B cell (primary cell): ENCODE measurements around the gene VPS8. TPM values are rescaled to one million over a fixed set of nuclear protein-coding genes. Genes with fewer than 3 reads are reported as not detected.

Source experiments
- ATAC-seq: fragments of 200-7000 bp; cut with Tn5 transposase; one replicate; pipeline ENCODE4 v1.10.0; 2021; ENCODE audit warnings: low read depth, mild to moderate bottlenecking, moderate number of reproducible peaks, moderate library complexity
- CTCF ChIA-PET: fragments of 350-600 bp; sonication (Branson Sonifier 250); formaldehyde crosslinking; loops from one replicate; lab custom pipeline; 2021; ENCODE audit warnings: antibody characterized with exemption, inconsistent platforms; lab: Charles Lee
- POLR2A ChIA-PET: fragments of 350-600 bp; sonication (Branson Sonifier 250); formaldehyde crosslinking; loops from one replicate; lab custom pipeline; 2021; ENCODE audit warnings: antibody characterized with exemption; lab: Charles Lee
- DNase-seq: peaks from one replicate; pipeline ENCODE4 v3.0.0; 2013
- H2AFZ ChIP-seq: 2 replicates; pipeline ENCODE4 v1.6.1; 2012; ENCODE audit warnings: mild to moderate bottlenecking, low read depth, low read length; ENCODE audit not compliant: insufficient read depth, poor library complexity, severe bottlenecking
- H3K27ac ChIP-seq, 2 donors: 1 replicate in 1 of 2; 2 replicates in 1 of 2; pipeline ENCODE4 v1.5.1; 2012 to 2013; ENCODE audit warnings: low read length in 2 of 2, mild to moderate bottlenecking in 2 of 2, moderate library complexity in 1 of 2
- H3K27me3 ChIP-seq, 4 experiments: fragments of 200-600 bp in 1 of 4; sonication (generic) in 1 of 4; replicated peaks in 1 of 4; 1 replicate in 2 of 4; 2 replicates in 2 of 4; pipeline versions ENCODE4 v1.6.1 to v1.7.0; 2013 to 2016; ENCODE audit warnings: low read length in 3 of 4, mild to moderate bottlenecking in 2 of 4, mixed read lengths in 1 of 4, moderate library complexity in 1 of 4; ENCODE audit not compliant: insufficient read depth in 4 of 4, control insufficient read depth in 3 of 4; ENCODE audit errors: control extremely low read depth in 1 of 4
- H3K36me3 ChIP-seq, 2 experiments: replicated peaks in 1 of 2; 1 replicate in 1 of 2; 2 replicates in 1 of 2; pipeline versions ENCODE4 v1.6.1 to v1.7.1; 2013; ENCODE audit warnings: low read length in 1 of 2; ENCODE audit not compliant: insufficient read depth in 2 of 2, control insufficient read depth in 1 of 2; ENCODE audit errors: control extremely low read depth in 1 of 2, extremely low read depth in 1 of 2
- H3K4me1 ChIP-seq, 2 donors: fragments of 200-600 bp in 1 of 2; sonication (generic) in 1 of 2; 1 replicate in 1 of 2; 2 replicates in 1 of 2; pipeline versions ENCODE4 v1.5.1 to v1.6.1; 2013 to 2017; ENCODE audit warnings: low read length in 2 of 2; ENCODE audit not compliant: control insufficient read depth in 2 of 2, insufficient read depth in 2 of 2
- H3K4me2 ChIP-seq: replicated peaks from 2 replicates; pipeline ENCODE3; 2012; ENCODE audit warnings: mild to moderate bottlenecking, low read depth, low read length; ENCODE audit not compliant: poor library complexity, severe bottlenecking
- H3K4me3 ChIP-seq, 5 experiments: fragments of 200-600 bp in 1 of 5; sonication (generic) in 1 of 5; 1 replicate in 3 of 5; 2 replicates in 2 of 5; pipeline versions ENCODE4 v1.5.1 to v1.7.0; 2011 to 2016; ENCODE audit warnings: low read length in 4 of 5, mild to moderate bottlenecking in 4 of 5, low read depth in 2 of 5, control low read depth in 1 of 5, moderate library complexity in 1 of 5; ENCODE audit not compliant: insufficient read depth in 1 of 5; ENCODE audit errors: control extremely low read depth in 1 of 5, extremely low read depth in 1 of 5
- H3K79me2 ChIP-seq: fragments of 200-600 bp; sonication (generic); one replicate; pipeline ENCODE4 v1.6.0; 2016; ENCODE audit warnings: low read length; ENCODE audit not compliant: control insufficient read depth, insufficient read depth
- H3K9ac ChIP-seq: fragments of 200-600 bp; sonication (generic); 2 replicates; pipeline ENCODE4 v1.6.1; 2017; ENCODE audit warnings: mild to moderate bottlenecking, low read length, moderate library complexity
- H3K9me3 ChIP-seq, 3 donors: one replicate each; pipeline versions ENCODE4 v1.6.1 to v1.7.1; 2013; ENCODE audit warnings: low read length in 2 of 3; ENCODE audit not compliant: control insufficient read depth in 2 of 3, insufficient read depth in 1 of 3; ENCODE audit errors: control extremely low read depth in 1 of 3
- H4K20me1 ChIP-seq: 2 replicates; pipeline ENCODE4 v1.6.0; 2012; ENCODE audit warnings: mild to moderate bottlenecking, low read length; ENCODE audit not compliant: insufficient read depth, control insufficient read depth, poor library complexity, severe bottlenecking
- H3K27ac Mint-ChIP-seq: one replicate; pipeline ENCODE4 v1.8.0; 2021; ENCODE audit warnings: mixed read lengths
- H3K27me3 Mint-ChIP-seq: one replicate; pipeline ENCODE4 v1.8.0; 2021; ENCODE audit warnings: mixed read lengths
- H3K4me1 Mint-ChIP-seq: one replicate; pipeline ENCODE4 v1.8.0; 2021; ENCODE audit warnings: mixed read lengths
- H3K4me3 Mint-ChIP-seq: one replicate; pipeline ENCODE4 v1.8.0; 2021; ENCODE audit warnings: mixed read lengths
- H3K9me3 Mint-ChIP-seq: one replicate; pipeline ENCODE4 v1.8.0; 2022; ENCODE audit warnings: mixed read lengths; ENCODE audit not compliant: insufficient read depth
- CTCF ChIP-seq: fragments of 200-600 bp; IDR thresholded peaks from one replicate; pipeline ENCODE4 v1.8.0; 2022; ENCODE audit warnings: antibody characterized with exemption, mild to moderate bottlenecking
- EZH2 ChIP-seq: IDR thresholded peaks from 2 replicates; pipeline ENCODE4 v1.6.1; 2012; ENCODE audit warnings: borderline replicate concordance, low read depth, mild to moderate bottlenecking, moderate library complexity, low read length; ENCODE audit not compliant: insufficient read depth, poor library complexity, severe bottlenecking
- WGBS: methylation state at CpG from one replicate; pipeline ENCODE4 v1.1.5; 2013; ENCODE audit warnings: missing lambda C conversion rate; ENCODE audit not compliant: insufficient coverage; 5-methylcytosine and 5-hydroxymethylcytosine counted together
- intact Hi-C: fragments of 100-400 bp; cut with micrococcal nuclease; formaldehyde crosslinking; loops from one replicate; pipeline ENCODE4 v1.10.0; 2022
- polyA plus RNA-seq: library from polyadenylated mRNA; depleted of rRNA; stranded (reverse); fragments of >200 nt; gene quantifications from 2 replicates; pipeline ENCODE4 v1.2.3, GENCODE V29; 2012
- total RNA-seq, 2 donors: library from RNA; stranded (reverse); fragments of 120-200 nt in 1 of 2; gene quantifications; 1 replicate in 1 of 2; 2 replicates in 1 of 2; pipeline versions ENCODE4 v1.2.3 to v1.2.4, GENCODE V29; 2013 to 2022

Gene VPS8
- total and polyA plus RNA-seq, 2 donors (not counting 1 experiment from before 2014, with no cell fraction given) = 18.3 to 95.6 TPM

- H3K4me1 ChIP-seq = no peaks in the 10 kb centered on the region
- intact Hi-C loops = no loop called here
- no peaks in the 10 kb centered on the region for H3K27me3 ChIP-seq
- WGBS = 100% methylated on average over 1 of the region's 2 CpGs
- H3K79me2 ChIP-seq = no peaks in the 10 kb centered on the region
- Mint-ChIP-seq H3K27ac (no peak overlapping the region), H3K4me1 (no peaks in the 10 kb centered on the region), H3K27me3 (no peaks in the 10 kb centered on the region), H3K4me3 (no peak overlapping the region), H3K9me3 (peaks cover 21% of the 10 kb centered on the region)
- H3K36me3 ChIP-seq = peaks cover 2 to 20% of the 10 kb centered on the region in 2 experiments
- no peak overlapping the region for H3K27ac ChIP-seq
- DNase-seq (no peak), ATAC-seq (no peak)
- ChIA-PET POLR2A (no interaction called here), CTCF (no interaction called here)
- H3K9ac ChIP-seq = no peak overlapping the region
- H2AFZ ChIP-seq = no peak overlapping the region
- no peaks in the 10 kb centered on the region for H4K20me1 ChIP-seq
- no peak overlapping the region for H3K4me3 ChIP-seq
- H3K4me2 ChIP-seq = no peak overlapping the region
- TF ChIP-seq CTCF (no peak), EZH2 (no peak)
- peaks cover 0 to 34% (median 19%) of the 10 kb centered on the region in 3 donors for H3K9me3 ChIP-seq
Observed at GRCh38 chr3:185056908-185057307, 244.9 kb downstream of the VPS8 start.

GRCh38 chr3:185057829-185058228 is 245.9 kb downstream of the VPS8 start:
- Mint-ChIP-seq H3K9me3 (peaks cover 23% of the 10 kb centered on the region), H3K4me1 (no peaks in the 10 kb centered on the region), H3K27ac (no peak overlapping the region), H3K4me3 (no peak overlapping the region), H3K27me3 (no peaks in the 10 kb centered on the region)
- H3K4me1 ChIP-seq = no peaks in the 10 kb centered on the region
- TF ChIP-seq CTCF (no peak), EZH2 (no peak)
- no peak for DNase-seq
- WGBS = no CpG with 5 or more reads among the region's 1 CpG
- ATAC-seq = no peak
- intact Hi-C loops = no loop called here
- no peak overlapping the region for H3K4me3 ChIP-seq
- no peak overlapping the region for H3K27ac ChIP-seq
- no peak overlapping the region for H3K4me2 ChIP-seq
- no peaks in the 10 kb centered on the region for H4K20me1 ChIP-seq
- peaks cover 2 to 11% of the 10 kb centered on the region in 2 experiments for H3K36me3 ChIP-seq
- peaks cover 0 to 34% (median 19%) of the 10 kb centered on the region in 3 donors for H3K9me3 ChIP-seq
- CTCF ChIA-PET = no interaction called here
- no peaks in the 10 kb centered on the region for H3K79me2 ChIP-seq
- H3K9ac ChIP-seq = no peak overlapping the region
- H2AFZ ChIP-seq = no peak overlapping the region
- H3K27me3 ChIP-seq = no peaks in the 10 kb centered on the region
- POLR2A ChIA-PET = no interaction called here
